OCI-LY1 (cell line): ENCODE data around the gene PRKCZ.

ENCODE experiments used
- H2AFZ ChIP-seq: fragments of 200-600 bp; sonication (generic), shearing (Covaris generic); 2 replicates; pipeline ENCODE4 v1.6.0; 2014; ENCODE audit warnings: antibody characterized with exemption, mild to moderate bottlenecking, low read length
- H3F3A ChIP-seq: fragments of 200-600 bp; sonication (generic), shearing (Covaris generic); 2 replicates; pipeline ENCODE4 v1.6.0; 2014; ENCODE audit warnings: mild to moderate bottlenecking, antibody characterized with exemption, low read length, moderate library complexity; ENCODE audit not compliant: insufficient read depth
- H3K27ac ChIP-seq: fragments of 200-600 bp; sonication (generic); 2 replicates; pipeline ENCODE4 v1.5.1; 2014; ENCODE audit warnings: low read length, mixed run types, mild to moderate bottlenecking, low read depth; ENCODE audit not compliant: poor library complexity, severe bottlenecking
- H3K27me3 ChIP-seq: fragments of 200-600 bp; sonication (generic); 2 replicates; pipeline ENCODE4 v1.6.0; 2014; ENCODE audit warnings: antibody characterized with exemption, mild to moderate bottlenecking, low read length, moderate library complexity; ENCODE audit not compliant: insufficient read depth
- H3K36me3 ChIP-seq: fragments of 200-600 bp; sonication (generic); 2 replicates; pipeline ENCODE4 v1.6.1; 2014; ENCODE audit warnings: mild to moderate bottlenecking, antibody characterized with exemption, low read length, moderate library complexity, mixed read lengths; ENCODE audit not compliant: insufficient read depth
- H3K4me1 ChIP-seq: fragments of 200-600 bp; sonication (generic); 2 replicates; pipeline ENCODE4 v1.5.1; 2014; ENCODE audit warnings: mild to moderate bottlenecking, low read length, moderate library complexity; ENCODE audit not compliant: insufficient read depth, severe bottlenecking
- H3K4me2 ChIP-seq: fragments of 200-600 bp; sonication (generic), shearing (Covaris generic); 2 replicates; pipeline ENCODE4 v1.6.1; 2014; ENCODE audit warnings: low read length
- H3K4me3 ChIP-seq: fragments of 200-600 bp; sonication (generic); 2 replicates; pipeline ENCODE4 v1.5.1; 2014; ENCODE audit warnings: low read length, low read depth, mild to moderate bottlenecking, mixed read lengths; ENCODE audit not compliant: poor library complexity, severe bottlenecking
- H3K79me2 ChIP-seq: fragments of 200-600 bp; shearing (Covaris generic); 2 replicates; pipeline ENCODE4 v1.6.1; 2016; ENCODE audit warnings: mixed run types, low read length, mixed read lengths; ENCODE audit not compliant: insufficient read depth
- H3K9ac ChIP-seq: fragments of 200-600 bp; sonication (generic), shearing (Covaris generic); 2 replicates; pipeline ENCODE4 v1.6.1; 2014; ENCODE audit warnings: mild to moderate bottlenecking, low read length, mixed read lengths
- H3K9me2 ChIP-seq: fragments of 200-600 bp; sonication (generic), shearing (Covaris generic); 2 replicates; pipeline ENCODE4 v1.6.1; 2014; ENCODE audit warnings: low read depth, mild to moderate bottlenecking, low read length, mixed read lengths
- H3K9me3 ChIP-seq: fragments of 200-600 bp; shearing (Covaris generic); 2 replicates; pipeline ENCODE4 v1.6.1; 2014; ENCODE audit warnings: low read length, mixed read lengths
- H4K20me1 ChIP-seq: fragments of 200-600 bp; sonication (generic), shearing (Covaris generic); 2 replicates; pipeline ENCODE4 v1.6.0; 2016; ENCODE audit warnings: mild to moderate bottlenecking, low read length; ENCODE audit not compliant: insufficient read depth
- EZH2 ChIP-seq: fragments of 200-600 bp; sonication (generic), shearing (Covaris generic); IDR thresholded peaks from 2 replicates; pipeline ENCODE4 v1.8.0; 2017; ENCODE audit warnings: borderline replicate concordance, mixed run types, mild to moderate bottlenecking, antibody characterized with exemption, low read length, moderate library complexity, mixed read lengths
- TF ChIP-seq, protein P1 (sequence below): fragments of 200-600 bp; sonication (generic), shearing (Covaris generic); IDR thresholded peaks from 2 replicates; pipeline ENCODE4 v1.5.1; 2017; ENCODE audit warnings: mild to moderate bottlenecking, antibody characterized with exemption, low read length, moderate library complexity, mixed read lengths

Gene PRKCZ

DNA sequence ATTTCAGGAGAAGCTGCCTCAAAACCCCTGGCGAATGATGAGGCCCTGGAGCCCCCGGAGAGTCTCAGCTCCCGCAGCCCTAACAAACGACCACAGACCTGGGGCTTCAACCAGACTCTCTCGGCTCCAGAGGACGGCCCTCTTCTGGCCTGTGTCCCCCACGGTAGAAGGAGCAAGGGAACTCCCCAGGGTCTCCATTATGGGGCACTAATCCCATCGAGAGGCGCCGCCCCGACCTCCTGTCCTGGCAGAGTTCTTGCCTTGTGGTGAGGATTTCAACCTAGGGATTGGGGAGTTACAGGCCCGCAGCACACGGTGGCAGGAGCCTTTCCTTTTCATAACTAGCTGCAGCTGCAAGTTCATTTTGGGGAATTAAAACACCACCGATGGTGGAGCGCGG, 138.1 kb downstream of the PRKCZ start:
- no peaks in the 10 kb centered on the region for H4K20me1 ChIP-seq
- H3K9me3 ChIP-seq, result no peaks in the 10 kb centered on the region
- H3K36me3 ChIP-seq, result no peaks in the 10 kb centered on the region
- H3K27me3 ChIP-seq, result no peaks in the 10 kb centered on the region
- TF ChIP-seq EZH2, result no peak
- TF ChIP-seq, protein P1, sequence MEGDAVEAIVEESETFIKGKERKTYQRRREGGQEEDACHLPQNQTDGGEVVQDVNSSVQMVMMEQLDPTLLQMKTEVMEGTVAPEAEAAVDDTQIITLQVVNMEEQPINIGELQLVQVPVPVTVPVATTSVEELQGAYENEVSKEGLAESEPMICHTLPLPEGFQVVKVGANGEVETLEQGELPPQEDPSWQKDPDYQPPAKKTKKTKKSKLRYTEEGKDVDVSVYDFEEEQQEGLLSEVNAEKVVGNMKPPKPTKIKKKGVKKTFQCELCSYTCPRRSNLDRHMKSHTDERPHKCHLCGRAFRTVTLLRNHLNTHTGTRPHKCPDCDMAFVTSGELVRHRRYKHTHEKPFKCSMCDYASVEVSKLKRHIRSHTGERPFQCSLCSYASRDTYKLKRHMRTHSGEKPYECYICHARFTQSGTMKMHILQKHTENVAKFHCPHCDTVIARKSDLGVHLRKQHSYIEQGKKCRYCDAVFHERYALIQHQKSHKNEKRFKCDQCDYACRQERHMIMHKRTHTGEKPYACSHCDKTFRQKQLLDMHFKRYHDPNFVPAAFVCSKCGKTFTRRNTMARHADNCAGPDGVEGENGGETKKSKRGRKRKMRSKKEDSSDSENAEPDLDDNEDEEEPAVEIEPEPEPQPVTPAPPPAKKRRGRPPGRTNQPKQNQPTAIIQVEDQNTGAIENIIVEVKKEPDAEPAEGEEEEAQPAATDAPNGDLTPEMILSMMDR, result no peak
- H3K9me2 ChIP-seq, result no peaks in the 10 kb centered on the region
- H3K4me2 ChIP-seq, result no peak overlapping the region
- H3K79me2 ChIP-seq, result no peaks in the 10 kb centered on the region
- no peak overlapping the region for H2AFZ ChIP-seq
- H3K9ac ChIP-seq, result no peak overlapping the region
- H3K4me3 ChIP-seq, result no peak overlapping the region
- peaks cover 21% of the 10 kb centered on the region for H3K4me1 ChIP-seq
- no peak overlapping the region for H3K27ac ChIP-seq
- no peaks in the 10 kb centered on the region for H3F3A ChIP-seq

DNA sequence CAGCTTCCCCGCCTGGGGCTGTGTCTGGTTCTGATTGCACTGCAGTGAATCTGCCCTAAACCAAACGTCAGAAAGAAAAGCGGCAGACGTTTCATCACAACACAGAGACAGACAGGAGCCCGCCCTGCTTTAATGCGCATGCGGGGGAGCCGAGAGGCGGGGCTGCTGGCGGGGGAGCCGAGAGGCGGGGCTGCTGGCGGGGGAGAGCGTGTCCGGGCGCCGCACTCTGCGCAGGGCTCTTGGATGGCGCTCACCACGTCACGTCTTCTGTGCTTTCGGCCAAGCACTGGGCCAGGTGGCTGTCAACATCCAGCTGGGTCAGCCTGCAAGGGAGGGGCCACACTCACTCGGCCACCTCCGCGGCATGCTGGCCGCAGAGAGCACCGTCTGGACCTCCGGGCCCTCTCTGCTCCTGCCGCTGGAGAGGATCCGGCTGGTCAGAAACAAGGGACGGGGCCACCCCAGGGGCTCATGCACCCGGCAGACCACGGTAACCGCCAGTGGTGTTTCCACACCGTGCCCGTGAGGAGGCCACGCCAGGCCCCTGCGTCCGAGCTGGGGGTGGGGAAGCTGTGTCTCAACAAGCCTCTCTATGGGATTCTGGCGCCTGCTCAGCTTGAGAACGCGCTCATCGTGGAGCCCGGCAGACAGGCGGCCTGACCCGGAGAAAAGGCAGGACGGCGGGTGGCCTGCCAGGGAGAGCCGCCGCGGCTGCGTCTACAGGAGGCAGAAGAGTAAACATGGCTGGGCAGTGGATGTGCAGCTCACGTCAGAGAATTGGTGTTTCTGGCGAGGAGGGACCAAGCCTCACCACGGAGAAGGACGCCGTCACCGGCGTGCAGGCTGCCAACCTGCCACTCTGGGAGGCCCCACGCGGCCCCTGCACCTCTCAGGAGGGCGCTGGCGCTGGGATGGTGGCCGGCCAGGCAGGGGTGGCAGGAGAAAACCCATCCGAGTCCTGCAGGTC, 139.5 kb downstream of the PRKCZ start:
- Histone ChIP-seq H3K27me3 (no peaks in the 10 kb centered on the region), H3K27ac (peak overlapping the region; percentile 58), H3K4me2 (peak overlapping the region; percentile 72), H2AFZ (no peak overlapping the region), H3K36me3 (no peaks in the 10 kb centered on the region), H3K9me3 (no peaks in the 10 kb centered on the region), H3K79me2 (no peaks in the 10 kb centered on the region), H3K4me3 (peak overlapping the region; percentile 63), H3K9me2 (no peaks in the 10 kb centered on the region), H3K9ac (peak overlapping the region; percentile 66), H3K4me1 (peaks cover 28% of the 10 kb centered on the region), H3F3A (no peaks in the 10 kb centered on the region), H4K20me1 (no peaks in the 10 kb centered on the region)
- TF ChIP-seq, protein P1, result no peak
- no peak for TF ChIP-seq EZH2

DNA sequence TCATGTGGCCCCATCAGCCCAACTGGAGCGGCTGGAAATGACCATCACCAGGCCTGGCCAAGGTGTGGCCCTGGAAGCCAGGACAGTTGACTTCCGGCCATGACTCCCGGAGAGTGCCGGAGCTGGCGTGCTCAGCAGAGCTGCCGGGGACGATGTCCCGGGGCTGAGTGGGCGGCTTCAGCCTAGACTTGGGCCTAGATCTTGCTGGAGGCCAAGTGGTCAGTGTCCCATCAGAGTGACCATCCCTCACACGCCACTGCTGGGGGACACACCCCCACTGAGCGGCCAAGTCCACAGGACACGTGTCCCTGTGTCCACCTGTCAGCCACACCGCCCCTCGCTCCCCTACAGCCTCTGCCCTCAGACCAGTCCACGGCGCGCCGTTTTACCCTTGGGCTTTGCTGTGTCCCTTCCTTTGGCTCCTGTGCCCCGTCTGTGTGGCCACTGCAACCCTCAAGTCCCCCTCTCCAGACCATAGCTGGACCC, 140.3 kb downstream of the PRKCZ start:
- H3K9me3 ChIP-seq, result no peaks in the 10 kb centered on the region
- H3K4me1 ChIP-seq, result peaks cover 31% of the 10 kb centered on the region
- no peaks in the 10 kb centered on the region for H3F3A ChIP-seq
- no peaks in the 10 kb centered on the region for H3K27me3 ChIP-seq
- peak overlapping the region; percentile 63 for H3K4me3 ChIP-seq
- H3K27ac ChIP-seq, result no peak overlapping the region
- H4K20me1 ChIP-seq, result no peaks in the 10 kb centered on the region
- H3K4me2 ChIP-seq, result peak overlapping the region; percentile 72; the same call in 1 of the 2 replicates
- H3K79me2 ChIP-seq, result no peaks in the 10 kb centered on the region
- TF ChIP-seq, protein P1, result no peak
- no peak for TF ChIP-seq EZH2
- peak overlapping the region; percentile 66; the same call in 1 of the 2 replicates for H3K9ac ChIP-seq
- H2AFZ ChIP-seq, result no peak overlapping the region
- no peaks in the 10 kb centered on the region for H3K36me3 ChIP-seq
- H3K9me2 ChIP-seq, result no peaks in the 10 kb centered on the region
